ENCODE measurements around the gene SBF2.
"Not testable (repeated sequence)": the region's sequence is repeated elsewhere in the genome, so short reads cannot be mapped to it uniquely, and the experiment has no call there.

- TF ChIP-seq POLR2A, CTCF (IDR thresholded peaks at IDR 0.05): not testable (repeated sequence)
These were observed 62.2 kb downstream of the SBF2 start for GRCh38 chr11:10231803-10232202.

Measured in esophagus squamous epithelium (tissue), 4 donors.